NCI-H1105 (cell line): ENCODE data around the gene COPG2.
"Not testable (repeated sequence)": the region's sequence is repeated elsewhere in the genome, so short reads cannot be mapped to it uniquely, and the experiment has no call there.

Experiments used
- DNase-seq: peaks from one replicate; lab custom pipeline; 2025; lab: John Stamatoyannopoulos, UW

Gene COPG2, protein sequence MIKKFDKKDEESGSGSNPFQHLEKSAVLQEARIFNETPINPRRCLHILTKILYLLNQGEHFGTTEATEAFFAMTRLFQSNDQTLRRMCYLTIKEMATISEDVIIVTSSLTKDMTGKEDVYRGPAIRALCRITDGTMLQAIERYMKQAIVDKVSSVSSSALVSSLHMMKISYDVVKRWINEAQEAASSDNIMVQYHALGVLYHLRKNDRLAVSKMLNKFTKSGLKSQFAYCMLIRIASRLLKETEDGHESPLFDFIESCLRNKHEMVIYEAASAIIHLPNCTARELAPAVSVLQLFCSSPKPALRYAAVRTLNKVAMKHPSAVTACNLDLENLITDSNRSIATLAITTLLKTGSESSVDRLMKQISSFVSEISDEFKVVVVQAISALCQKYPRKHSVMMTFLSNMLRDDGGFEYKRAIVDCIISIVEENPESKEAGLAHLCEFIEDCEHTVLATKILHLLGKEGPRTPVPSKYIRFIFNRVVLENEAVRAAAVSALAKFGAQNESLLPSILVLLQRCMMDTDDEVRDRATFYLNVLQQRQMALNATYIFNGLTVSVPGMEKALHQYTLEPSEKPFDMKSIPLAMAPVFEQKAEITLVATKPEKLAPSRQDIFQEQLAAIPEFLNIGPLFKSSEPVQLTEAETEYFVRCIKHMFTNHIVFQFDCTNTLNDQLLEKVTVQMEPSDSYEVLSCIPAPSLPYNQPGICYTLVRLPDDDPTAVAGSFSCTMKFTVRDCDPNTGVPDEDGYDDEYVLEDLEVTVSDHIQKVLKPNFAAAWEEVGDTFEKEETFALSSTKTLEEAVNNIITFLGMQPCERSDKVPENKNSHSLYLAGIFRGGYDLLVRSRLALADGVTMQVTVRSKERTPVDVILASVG

DNA sequence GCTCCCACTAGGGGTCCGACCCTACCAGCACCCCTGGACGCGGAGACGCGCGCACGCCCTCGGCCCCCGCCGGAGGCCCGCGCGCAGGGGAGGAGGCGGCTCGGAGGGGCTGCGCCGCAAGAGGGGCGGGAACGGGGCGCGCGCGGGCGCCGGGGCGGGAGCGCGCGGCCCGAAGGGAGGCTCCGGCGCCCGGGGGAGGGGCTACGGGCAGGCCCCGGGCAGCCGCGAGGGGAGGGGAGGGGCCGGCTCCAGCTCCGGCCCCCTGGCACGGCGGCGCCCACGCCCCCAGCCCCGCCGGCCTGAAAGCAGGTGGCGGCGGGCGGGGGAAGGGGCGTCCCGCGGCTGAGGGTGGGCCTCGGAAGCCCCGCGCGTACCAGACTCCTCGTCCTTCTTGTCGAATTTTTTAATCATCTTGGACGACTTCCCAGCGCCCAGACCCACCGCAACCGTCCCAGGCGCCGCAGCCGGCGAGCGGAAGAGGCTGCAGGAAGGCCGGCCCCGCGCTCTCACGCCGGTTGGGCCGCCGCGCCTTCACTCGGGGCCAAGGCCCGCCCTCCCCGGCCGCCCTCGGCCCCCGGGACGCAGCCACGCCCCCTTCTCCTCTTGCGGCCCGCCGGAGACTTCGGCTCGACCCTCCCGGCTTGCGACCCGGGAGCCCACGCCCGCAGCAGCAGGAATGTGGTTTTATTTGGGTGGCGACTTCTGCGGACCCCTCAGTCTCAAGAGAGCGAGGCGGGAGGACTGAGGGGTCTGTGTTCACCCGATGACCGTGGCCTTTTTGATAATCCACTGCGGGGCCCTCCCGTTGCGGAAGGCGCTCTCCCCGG lies at the start of gene COPG2:
TSS of gene COPG2 (minus strand) at position 491 of the 827 bp plus-strand sequence. CDS start at position 411, 80 bp downstream.
- peak; percentile 89 for DNase-seq

DNA sequence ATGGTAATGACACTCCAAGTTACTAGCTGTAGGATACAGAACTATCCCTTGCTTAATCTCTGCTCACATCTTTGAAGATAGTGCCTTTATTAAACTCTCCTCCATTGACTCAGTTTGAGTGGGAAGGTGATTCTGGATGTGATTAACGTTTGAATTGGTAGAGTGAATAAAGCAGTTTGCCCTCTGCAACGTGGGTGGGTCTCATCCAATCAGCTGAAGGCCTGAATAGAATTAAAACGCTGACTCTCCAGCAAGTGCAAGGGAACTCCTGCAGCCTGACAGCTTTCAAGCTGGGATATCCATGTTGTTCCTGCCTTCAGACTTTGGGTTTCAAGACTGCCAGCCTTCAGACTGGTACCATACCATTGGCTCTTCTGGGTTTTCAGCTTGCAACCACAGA lies 43.9 kb upstream of the COPG2 start:
- no peak for DNase-seq

DNA sequence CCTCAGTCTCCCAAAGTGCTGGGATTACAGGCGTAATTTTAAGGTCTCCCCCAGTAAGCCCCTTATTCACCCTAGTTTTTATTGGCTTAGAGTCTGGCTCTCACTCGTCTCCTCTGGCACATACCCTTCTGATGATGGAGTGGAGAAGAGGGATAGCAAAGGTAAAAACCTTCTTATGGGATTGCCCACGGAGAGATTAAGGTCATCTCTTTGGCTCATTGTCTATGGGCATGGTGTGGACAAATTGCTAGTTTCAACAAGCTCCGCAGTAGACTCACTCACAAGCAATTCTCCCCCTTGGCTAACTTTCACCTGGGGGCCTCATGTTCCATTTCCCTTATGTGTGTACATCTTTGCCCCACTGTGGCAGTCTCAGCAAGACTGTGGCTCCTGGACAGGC lies 40.2 kb upstream of the COPG2 start:
- no peak for DNase-seq

DNA sequence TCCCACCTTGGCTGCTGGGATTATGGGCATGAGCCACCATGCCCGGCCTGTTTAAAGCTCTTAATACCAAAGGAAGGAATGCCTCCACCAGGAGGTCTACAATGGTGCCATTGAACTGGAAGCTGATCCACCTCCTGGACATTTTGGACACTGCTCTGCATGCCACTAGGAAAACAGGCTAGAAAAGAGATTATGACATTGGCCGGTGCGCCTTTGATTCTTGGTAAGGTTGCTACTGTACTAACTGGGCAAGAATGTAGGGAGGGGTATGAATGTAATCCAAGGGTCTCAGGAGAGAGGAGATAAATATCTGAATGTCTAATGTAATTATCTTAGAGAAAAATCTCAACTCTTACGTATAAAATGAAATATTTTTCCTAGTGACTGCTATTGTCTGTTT lies 39.5 kb upstream of the COPG2 start:
- DNase-seq: no peak

DNA sequence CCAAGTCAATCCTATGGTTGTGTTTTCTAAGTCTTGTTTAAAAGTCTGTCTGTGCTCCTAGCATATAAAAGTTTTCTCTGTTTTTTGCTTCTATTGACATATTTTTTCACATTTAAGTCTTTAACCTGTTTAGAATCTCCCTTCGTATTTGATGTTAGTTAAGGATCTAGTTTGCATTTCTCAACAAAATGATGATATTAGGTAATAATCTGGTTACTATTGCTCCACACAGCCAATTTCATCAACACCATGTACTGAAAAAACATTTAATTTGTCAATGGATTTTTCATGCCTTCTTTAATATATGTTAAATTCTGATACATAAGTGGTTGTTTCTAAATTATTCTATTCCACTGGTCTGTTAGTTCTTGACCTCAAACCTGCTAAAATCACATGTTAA lies 35.3 kb upstream of the COPG2 start:
- DNase-seq: no peak

- DNase-seq: no peak
Observed at GRCh38 chr7:130701650-130702049, 33.1 kb upstream of the COPG2 start.

DNA sequence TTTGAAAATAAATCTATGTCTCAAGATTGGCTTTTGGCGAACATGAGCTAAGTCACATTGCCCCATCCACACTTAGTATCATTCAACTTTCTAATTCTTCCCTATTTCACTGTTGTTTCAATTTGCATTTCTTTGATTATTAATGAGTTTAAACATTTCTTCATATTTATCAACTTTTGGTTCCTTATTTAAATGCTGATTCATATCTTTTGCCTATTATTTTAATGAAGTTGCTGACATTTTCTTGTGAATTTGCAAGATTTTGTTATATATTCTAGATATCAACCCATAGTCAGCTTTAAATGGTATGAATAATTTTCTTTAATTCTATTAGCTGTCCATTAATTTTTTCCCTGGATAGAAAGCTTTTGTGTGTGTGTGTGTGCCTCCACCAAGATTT lies 32.2 kb upstream of the COPG2 start:
- no peak for DNase-seq

- no peak for DNase-seq
Observed at GRCh38 chr7:130699686-130700085, 31.1 kb upstream of the COPG2 start.

DNA sequence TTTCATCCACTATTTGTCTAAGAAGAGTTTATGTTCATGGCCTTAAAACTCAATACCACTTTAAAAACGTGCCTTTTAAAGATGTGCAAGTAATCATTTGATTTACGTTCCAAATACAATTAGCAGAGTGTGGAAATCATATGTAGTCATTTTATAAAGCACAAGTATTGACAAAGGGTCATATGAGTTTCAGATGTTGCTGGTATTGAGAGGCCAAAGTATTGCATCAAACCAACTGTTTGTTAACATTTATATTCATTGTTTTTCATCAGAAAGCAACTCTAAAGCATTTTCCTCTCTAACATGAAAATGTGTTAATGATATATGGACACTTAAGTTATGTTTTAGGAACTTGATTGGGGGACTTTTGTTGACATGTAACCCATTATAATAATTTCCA lies 29.3 kb upstream of the COPG2 start:
- no peak for DNase-seq

- peak; percentile 26 for DNase-seq
Observed at GRCh38 chr7:130695840-130696239, 27.3 kb upstream of the COPG2 start.

GRCh38 chr7:130692396-130692795 lies 23.8 kb upstream of the COPG2 start:
- DNase-seq: not testable (repeated sequence)

- DNase-seq: no peak
Observed at GRCh38 chr7:130689683-130690082, 21.1 kb upstream of the COPG2 start.

DNA sequence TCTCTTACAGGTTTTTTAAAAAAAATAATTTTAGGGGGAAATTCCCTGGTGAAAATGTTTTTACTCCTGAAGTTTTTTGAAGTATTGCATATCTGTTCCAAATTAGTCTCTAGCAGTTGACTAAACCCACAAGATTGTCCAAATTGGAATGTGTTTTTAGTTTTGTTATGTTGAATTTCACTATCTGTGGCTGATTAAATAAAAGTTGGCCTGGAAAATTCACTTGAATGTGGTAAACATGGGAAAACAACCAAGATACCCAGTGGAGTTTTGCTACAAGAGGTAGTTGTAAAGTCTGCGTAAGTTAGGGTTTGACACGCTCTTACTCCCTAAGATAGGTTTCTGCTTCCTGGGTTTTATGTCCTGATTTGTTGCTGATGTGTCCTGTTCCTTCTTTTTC lies 14.5 kb upstream of the COPG2 start:
- no peak for DNase-seq

DNA sequence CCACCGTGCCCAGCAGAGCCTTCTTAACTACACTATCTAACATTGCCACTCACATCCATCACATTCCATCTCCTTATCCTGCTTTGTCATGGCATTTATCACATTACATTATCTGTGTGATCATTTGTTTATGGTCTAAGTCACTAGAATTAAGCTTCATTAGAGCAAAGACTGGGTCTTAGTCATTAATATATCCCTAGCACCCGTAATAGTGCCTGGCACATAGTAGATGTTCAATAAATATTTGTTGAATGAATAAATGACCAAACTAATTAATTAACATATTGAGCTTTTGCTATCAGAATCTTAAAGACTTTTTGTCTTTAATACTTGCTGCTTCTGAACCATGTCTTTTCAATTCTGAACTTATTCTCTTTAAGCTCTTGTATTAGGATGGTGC lies 5.9 kb upstream of the COPG2 start:
- DNase-seq: no peak

DNA sequence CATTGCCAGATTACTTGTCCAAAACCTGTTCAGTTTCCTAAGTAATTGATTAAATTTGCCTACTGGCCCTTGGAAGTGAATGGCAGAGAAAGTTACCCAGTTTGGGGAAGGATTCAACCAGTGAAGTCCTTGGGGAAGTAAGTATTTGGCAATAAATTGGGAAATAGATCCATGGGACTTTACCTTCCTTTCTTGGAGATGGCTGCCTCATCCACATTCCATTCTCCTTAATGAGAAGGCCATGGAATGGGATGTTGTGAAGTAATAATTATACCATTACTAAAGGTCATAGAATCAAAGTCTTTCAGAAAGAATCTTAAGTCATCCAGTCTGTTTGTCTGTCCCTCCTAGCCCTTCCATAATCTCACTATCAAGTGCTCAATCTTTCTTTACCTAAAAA lies 4.5 kb upstream of the COPG2 start:
- no peak for DNase-seq

DNA sequence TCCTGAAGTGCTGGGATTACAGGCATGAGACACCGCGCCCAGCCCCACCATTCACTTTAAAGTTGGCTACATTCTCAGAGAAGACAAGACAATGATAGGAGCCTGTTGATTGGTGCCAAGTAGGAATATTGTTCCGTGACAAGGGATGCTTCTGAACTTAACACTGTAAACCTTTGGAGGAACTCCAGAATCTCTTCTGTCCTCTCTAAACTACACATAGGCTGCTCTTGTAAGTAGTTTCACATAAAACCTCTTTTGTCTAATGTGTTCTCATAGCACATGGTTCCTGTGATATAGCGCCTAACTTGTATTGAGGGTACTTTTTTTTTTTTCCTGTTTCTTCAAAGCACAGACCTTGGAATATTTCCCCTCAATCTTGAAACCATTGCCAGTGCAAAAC lies 3.6 kb upstream of the COPG2 start:
- DNase-seq: no peak

GRCh38 chr7:130669085-130669700 lies 645 bp upstream of the COPG2 start:
- no peak for DNase-seq

DNA sequence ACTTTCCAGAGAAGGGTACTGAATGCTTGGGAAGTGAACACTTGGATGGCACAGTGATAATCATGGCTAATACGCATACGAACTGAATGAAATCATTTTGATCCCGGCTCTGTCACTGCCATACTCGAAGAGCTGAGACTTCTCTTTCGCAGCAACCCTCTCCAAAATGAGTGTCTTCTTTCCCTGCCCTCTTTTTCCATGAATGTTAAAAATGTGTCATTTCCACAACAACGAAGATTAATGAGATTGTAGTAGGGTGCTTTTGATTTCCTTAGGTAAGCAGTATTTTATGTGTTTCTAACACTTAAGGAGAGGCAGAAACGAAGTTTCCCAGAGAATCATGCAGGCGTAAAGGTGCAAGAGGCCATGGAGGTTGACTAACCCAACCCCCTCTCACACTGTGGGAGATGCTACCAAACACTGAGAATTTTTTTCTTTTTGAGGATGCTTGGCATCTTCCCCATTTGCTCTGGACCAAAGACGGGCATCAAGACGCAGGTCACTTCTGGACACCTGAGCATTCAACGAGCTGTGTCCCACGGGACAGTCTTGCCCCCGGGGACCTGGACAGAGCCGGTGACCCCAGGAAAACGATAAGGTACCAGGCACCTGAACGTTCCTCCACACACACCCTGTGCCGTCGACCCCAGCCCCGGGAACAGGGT lies 823 bp downstream of the COPG2 start:
- DNase-seq: no peak

- no peak for DNase-seq
Observed at GRCh38 chr7:130662426-130662825, 6.1 kb downstream of the COPG2 start.

- no peak for DNase-seq
Observed at GRCh38 chr7:130655286-130655685, 13.3 kb downstream of the COPG2 start.

DNA sequence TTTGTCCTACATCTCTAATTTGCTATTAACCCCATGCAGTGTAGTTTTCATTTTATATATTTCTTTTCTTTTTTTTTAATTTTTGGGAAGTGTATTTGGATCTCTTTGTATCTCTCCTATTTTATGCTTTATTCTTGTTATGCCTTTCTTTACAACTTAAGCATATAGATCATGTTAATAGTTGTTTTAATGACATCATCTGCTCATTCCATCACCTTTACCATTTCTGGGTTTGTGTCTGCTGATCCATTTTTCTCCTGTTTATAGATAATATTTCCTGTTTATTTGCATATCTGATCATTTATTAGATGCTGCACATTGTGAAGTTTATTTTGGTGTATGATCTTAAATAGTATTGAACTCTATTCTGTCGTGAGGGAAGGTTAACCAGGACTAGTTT lies 13.7 kb downstream of the COPG2 start:
- no peak for DNase-seq
